T-helper 1 cell (primary cell): ENCODE data around the gene ZNF324.
"Not testable (repeated sequence)": the region's sequence is repeated elsewhere in the genome, so short reads cannot be mapped to it uniquely, and the experiment has no call there.

Experiments used
- DNase-seq, 5 donors: peaks; one replicate each; pipeline ENCODE4 v3.0.0-alpha.2; 2012 to 2020

The ZNF324 gene

GRCh38 chr19:58507602-58508223 is 40.8 kb downstream of the ZNF324 start:
- not testable (repeated sequence) for DNase-seq

GRCh38 chr19:58509731-58510083 is 42.8 kb downstream of the ZNF324 start:
- DNase-seq, result no peak

- no peak for DNase-seq
Measured at GRCh38 chr19:58510084-58510862, 43.4 kb downstream of the ZNF324 start.

GRCh38 chr19:58511353-58512208 is 44.7 kb downstream of the ZNF324 start, which contains the start of gene SLC27A5:
TSS of gene SLC27A5 (minus strand) at chr19:58511992. CDS start at chr19:58511955, 37 bp downstream.
- DNase-seq, result no peak

- no peak for DNase-seq
Measured at GRCh38 chr19:58513213-58513693, 46.4 kb downstream of the ZNF324 start.

GRCh38 chr19:58513694-58514563 is 47.0 kb downstream of the ZNF324 start:
- DNase-seq, result peak; percentile 88 to 97 (median 91)

GRCh38 chr19:58514564-58515022 is 47.7 kb downstream of the ZNF324 start:
- no peak for DNase-seq

GRCh38 chr19:58515259-58515658 is 48.4 kb downstream of the ZNF324 start:
- DNase-seq, result no peak

GRCh38 chr19:58516246-58516836 is 49.5 kb downstream of the ZNF324 start:
- no peak for DNase-seq

GRCh38 chr19:58516964-58517833 is 50.3 kb downstream of the ZNF324 start:
- no peak for DNase-seq

- DNase-seq, result no peak
Measured at GRCh38 chr19:58518256-58519086, 51.6 kb downstream of the ZNF324 start.

GRCh38 chr19:58519087-58519354 is 52.1 kb downstream of the ZNF324 start:
- DNase-seq, result peak in 3 of 5 donors; percentile 36 to 65 (median 42)

- peak; percentile 79 to 96 (median 83) for DNase-seq
Measured at GRCh38 chr19:58519355-58520256, 52.7 kb downstream of the ZNF324 start, which contains the start of gene ZBTB45. TSS of gene ZBTB45 (minus strand) at chr19:58519810. CDS start at chr19:58517673, 2,137 bp downstream.

- no peak for DNase-seq
Measured at GRCh38 chr19:58520257-58520599, 53.3 kb downstream of the ZNF324 start.

GRCh38 chr19:58521651-58522050 is 54.8 kb downstream of the ZNF324 start:
- no peak for DNase-seq

- no peak for DNase-seq
Measured at GRCh38 chr19:58522709-58523108, 55.8 kb downstream of the ZNF324 start.
